Activated T-cell treated with anti-CD3 and anti-CD28 coated beads, Interleukin-2, amount 50 U/mL, for 24 hours (primary cell): ENCODE results near the gene CDX4.
"Not testable (repeated sequence)": the region's sequence is repeated elsewhere in the genome, so short reads cannot be mapped to it uniquely, and the experiment has no call there.

ENCODE experiments used
- DNase-seq: peaks from one replicate; pipeline ENCODE4 v3.0.0-alpha.2; 2020
- H3K27ac Mint-ChIP-seq: 2 replicates; pipeline ENCODE4 v1.8.0; 2020; ENCODE audit warnings: mild to moderate bottlenecking, mixed read lengths
- H3K27me3 Mint-ChIP-seq: 2 replicates; pipeline ENCODE4 v1.8.0; 2020; ENCODE audit warnings: mixed read lengths
- H3K36me3 Mint-ChIP-seq: 2 replicates; pipeline ENCODE4 v1.8.0; 2020; ENCODE audit warnings: low read depth, mixed read lengths
- H3K4me1 Mint-ChIP-seq: 2 replicates; pipeline ENCODE4 v1.8.0; 2020; ENCODE audit warnings: low read depth, mixed read lengths
- H3K4me3 Mint-ChIP-seq: 2 replicates; pipeline ENCODE4 v1.8.0; 2020; ENCODE audit warnings: mild to moderate bottlenecking, moderate library complexity, mixed read lengths
- H3K9me3 Mint-ChIP-seq: 2 replicates; pipeline ENCODE4 v1.8.0; 2020; ENCODE audit warnings: mixed read lengths

CDX4 gene

DNA sequence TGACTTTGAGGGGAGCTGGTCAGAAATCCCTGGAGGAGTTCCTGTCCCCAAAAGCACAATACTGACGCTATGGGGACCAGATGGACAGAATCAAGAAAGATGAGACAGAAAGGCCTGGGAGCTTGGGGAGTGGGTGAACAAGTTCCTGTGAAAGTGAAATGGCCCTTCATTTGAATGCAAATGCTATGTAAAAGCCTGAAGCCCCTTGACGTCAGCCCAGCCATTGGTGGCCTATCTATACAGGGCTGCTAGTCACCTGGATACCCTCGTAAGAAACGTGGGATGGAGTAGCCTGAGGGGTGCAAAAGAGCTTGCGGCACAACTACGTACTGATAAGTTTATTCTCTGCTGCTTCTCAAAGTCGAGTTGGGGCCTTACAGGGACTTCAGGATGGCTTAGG is at the start of gene CDX4:
Gene CDX4, plus strand, starts transcription at position 223 of the 400 bp plus-strand sequence. CDS start 201 bp downstream, outside the sequence.
- Mint-ChIP-seq H3K4me1 (peaks cover 9% of the 10 kb centered on the region), H3K36me3 (no peaks in the 10 kb centered on the region), H3K27ac (no peak within 1 kb of the TSS), H3K9me3 (no peaks in the 10 kb centered on the region), H3K4me3 (no peak within 1 kb of the TSS), H3K27me3 (peaks cover 87% of the 10 kb centered on the region)
- no peak for DNase-seq

- H3K9me3 Mint-ChIP-seq: no peaks in the 10 kb centered on the region
- DNase-seq: no peak
- H3K4me1 Mint-ChIP-seq: no peaks in the 10 kb centered on the region
- H3K4me3 Mint-ChIP-seq: no peak overlapping the region
- peaks cover 65% of the 10 kb centered on the region for H3K27me3 Mint-ChIP-seq
- no peaks in the 10 kb centered on the region for H3K36me3 Mint-ChIP-seq
- H3K27ac Mint-ChIP-seq: no peak overlapping the region
These were observed 48.5 kb upstream of the CDX4 start for GRCh38 chrX:73398185-73398914.

DNA sequence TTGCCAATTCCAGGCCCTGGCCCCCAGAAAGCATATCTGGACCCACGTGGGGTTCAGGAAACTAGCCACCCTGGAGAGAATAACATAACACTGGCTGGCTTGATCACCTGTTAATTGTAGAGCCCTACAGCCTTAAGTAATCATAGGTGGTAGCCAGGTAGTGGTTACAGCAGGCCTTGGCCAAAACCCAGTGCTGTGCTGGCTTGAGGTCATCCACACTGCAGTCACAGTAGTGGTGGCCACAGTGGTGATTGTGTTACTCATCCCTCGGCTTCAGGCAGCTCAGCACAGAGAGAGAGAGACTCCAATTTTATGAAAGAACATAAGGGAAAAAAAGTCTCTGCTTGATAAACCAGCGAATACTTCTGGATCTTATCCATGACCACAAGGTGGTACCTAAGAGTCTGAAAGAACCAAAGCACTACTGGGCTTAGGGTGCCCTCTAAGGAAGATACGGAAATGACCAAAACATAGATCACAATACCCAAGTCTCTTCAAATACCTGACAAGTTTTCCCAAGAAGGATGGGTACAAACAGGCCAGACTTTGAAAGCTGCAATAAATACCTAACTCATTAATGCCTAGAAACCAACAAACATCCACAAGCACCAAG is 46.6 kb upstream of the CDX4 start:
- Mint-ChIP-seq H3K9me3 (no peaks in the 10 kb centered on the region), H3K27ac (no peak overlapping the region), H3K27me3 (peaks cover 70% of the 10 kb centered on the region), H3K4me1 (no peaks in the 10 kb centered on the region), H3K4me3 (no peak overlapping the region), H3K36me3 (no peaks in the 10 kb centered on the region)
- DNase-seq: no peak

- Mint-ChIP-seq H3K27ac (no peak overlapping the region), H3K4me1 (no peaks in the 10 kb centered on the region), H3K27me3 (peaks cover 77% of the 10 kb centered on the region), H3K4me3 (no peak overlapping the region), H3K9me3 (no peaks in the 10 kb centered on the region), H3K36me3 (no peaks in the 10 kb centered on the region)
- DNase-seq: no peak
These were observed 45.1 kb upstream of the CDX4 start for GRCh38 chrX:73401591-73402266.

DNA sequence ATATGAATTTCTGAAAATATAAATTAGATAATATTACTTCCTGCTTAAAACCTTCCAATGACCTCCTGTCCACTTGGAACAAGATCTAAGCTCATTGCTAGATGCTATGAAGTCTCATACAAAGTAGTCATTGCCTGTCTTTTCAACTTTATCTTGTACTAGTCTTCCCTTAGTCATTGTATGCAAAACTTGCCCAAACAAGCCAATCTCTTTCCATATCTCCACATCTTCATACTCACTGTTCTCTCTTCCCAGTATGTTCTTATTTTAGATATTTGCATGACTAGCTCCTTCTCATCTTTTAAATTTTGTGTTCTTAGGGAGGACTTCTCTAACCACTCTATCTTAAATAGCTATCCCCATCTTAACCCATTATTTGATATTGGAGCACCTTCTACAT is 33.9 kb upstream of the CDX4 start:
- H3K27me3 Mint-ChIP-seq: peaks cover 22% of the 10 kb centered on the region
- no peaks in the 10 kb centered on the region for H3K36me3 Mint-ChIP-seq
- H3K4me1 Mint-ChIP-seq: no peaks in the 10 kb centered on the region
- no peak overlapping the region for H3K4me3 Mint-ChIP-seq
- no peak overlapping the region for H3K27ac Mint-ChIP-seq
- H3K9me3 Mint-ChIP-seq: peaks cover 11% of the 10 kb centered on the region
- no peak for DNase-seq

DNA sequence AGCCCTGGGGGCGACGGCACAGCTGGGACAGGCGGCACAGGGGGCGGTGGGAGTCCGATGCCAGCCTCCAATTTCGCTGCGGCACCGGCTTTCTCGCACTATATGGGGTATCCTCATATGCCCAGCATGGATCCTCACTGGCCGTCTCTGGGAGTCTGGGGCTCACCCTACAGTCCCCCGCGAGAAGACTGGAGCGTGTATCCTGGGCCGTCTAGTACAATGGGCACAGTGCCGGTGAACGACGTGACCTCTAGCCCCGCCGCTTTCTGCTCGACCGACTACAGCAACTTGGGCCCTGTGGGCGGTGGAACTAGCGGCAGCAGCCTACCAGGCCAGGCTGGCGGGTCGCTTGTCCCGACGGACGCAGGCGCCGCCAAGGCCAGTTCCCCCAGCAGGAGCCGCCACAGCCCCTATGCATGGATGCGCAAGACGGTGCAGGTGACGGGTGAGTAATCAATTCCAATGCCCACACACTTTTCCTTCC is 500 bp downstream of the CDX4 start:
- Mint-ChIP-seq H3K4me3 (no peak overlapping the region), H3K36me3 (no peaks in the 10 kb centered on the region), H3K27me3 (peaks cover 88% of the 10 kb centered on the region), H3K4me1 (peaks cover 9% of the 10 kb centered on the region), H3K9me3 (no peaks in the 10 kb centered on the region), H3K27ac (no peak overlapping the region)
- DNase-seq: no peak

DNA sequence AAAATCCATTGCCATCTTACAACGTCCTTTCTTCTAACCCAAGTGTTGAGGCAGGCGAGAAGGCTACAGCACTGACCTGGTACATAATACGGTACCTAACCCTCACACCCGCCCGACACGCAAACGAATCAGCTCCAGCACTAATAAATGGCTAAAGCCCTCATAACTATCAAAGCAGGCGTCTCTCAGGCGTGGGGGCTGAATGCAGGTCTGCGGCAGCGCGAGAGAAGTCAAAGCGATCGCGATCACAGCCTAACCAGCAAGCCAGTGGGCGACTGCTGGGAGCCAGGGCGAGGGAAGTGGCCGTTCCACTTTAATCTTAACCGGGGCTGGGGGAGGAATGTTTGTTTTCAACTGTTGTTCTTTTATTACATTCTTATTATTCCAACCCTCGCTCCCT is 1.5 kb downstream of the CDX4 start:
- H3K27me3 Mint-ChIP-seq: peaks cover 89% of the 10 kb centered on the region
- no peaks in the 10 kb centered on the region for H3K9me3 Mint-ChIP-seq
- no peaks in the 10 kb centered on the region for H3K36me3 Mint-ChIP-seq
- H3K4me1 Mint-ChIP-seq: peaks cover 9% of the 10 kb centered on the region
- H3K4me3 Mint-ChIP-seq: no peak overlapping the region
- DNase-seq: no peak
- H3K27ac Mint-ChIP-seq: no peak overlapping the region

DNA sequence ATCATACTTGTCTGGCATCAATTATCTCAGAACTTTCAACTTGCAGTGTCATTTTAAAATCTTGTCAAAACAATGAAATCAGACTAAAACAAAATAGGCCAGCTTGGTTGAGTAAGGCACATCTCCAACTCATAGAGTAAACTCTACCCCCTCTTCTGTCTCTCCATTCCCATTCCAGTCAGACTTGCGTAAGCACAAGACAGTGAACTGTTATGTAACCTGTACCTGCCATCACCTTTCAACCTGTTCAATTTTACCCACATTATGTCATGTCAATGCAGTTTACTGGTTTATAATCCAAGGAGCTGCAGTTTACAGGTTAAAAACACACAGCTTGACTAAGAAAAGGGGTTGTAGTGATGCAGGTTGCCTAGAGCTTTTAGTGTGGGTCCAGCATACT is 8.3 kb downstream of the CDX4 start:
- peaks cover 66% of the 10 kb centered on the region for H3K27me3 Mint-ChIP-seq
- H3K36me3 Mint-ChIP-seq: no peaks in the 10 kb centered on the region
- no peaks in the 10 kb centered on the region for H3K9me3 Mint-ChIP-seq
- DNase-seq: no peak
- H3K4me1 Mint-ChIP-seq: no peaks in the 10 kb centered on the region
- no peak overlapping the region for H3K27ac Mint-ChIP-seq
- H3K4me3 Mint-ChIP-seq: no peak overlapping the region

DNA sequence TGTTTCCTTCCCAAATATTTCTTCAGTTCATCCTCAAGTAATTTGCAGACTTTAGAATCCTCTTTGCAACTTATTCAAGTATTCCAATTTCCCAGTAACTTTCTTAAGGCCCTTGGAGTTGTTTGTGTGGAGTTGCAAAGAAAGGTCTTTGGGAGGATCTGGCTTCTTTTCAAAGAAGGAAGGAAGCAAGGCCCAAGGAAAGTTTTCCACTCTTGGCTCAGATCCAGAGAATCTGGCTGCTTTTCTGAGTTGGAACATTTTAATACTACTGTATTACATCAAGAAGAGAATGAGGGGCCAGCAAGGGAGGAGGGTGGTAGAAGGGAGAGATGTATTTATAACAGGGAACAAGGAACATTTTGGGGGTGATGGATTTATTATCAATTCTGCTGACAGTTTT is 10.5 kb downstream of the CDX4 start:
- DNase-seq: no peak
- Mint-ChIP-seq H3K9me3 (no peaks in the 10 kb centered on the region), H3K4me1 (no peaks in the 10 kb centered on the region), H3K27me3 (peaks cover 49% of the 10 kb centered on the region), H3K4me3 (no peak overlapping the region), H3K27ac (no peak overlapping the region), H3K36me3 (no peaks in the 10 kb centered on the region)

DNA sequence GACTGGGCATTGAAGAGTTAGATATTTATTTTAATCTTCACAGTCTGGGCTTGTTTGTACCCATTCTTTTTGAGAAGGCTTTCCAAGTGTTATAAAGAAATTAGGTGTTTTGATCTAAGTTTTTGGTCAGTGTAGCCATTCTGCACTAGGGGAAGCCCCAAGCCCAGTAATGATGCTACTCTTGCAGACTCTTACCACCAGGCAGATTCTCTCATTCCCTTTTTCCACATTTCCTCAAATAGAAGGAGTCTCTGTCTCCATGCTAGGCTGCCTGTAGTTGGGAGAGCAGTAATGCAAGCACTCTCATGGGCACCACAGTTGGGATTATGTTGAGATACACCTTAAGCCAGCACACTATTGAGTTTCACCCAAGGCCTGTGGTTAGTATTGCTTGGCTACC is 21.5 kb downstream of the CDX4 start:
- no peak overlapping the region for H3K4me3 Mint-ChIP-seq
- H3K36me3 Mint-ChIP-seq: no peaks in the 10 kb centered on the region
- no peak overlapping the region for H3K27ac Mint-ChIP-seq
- H3K27me3 Mint-ChIP-seq: peaks cover 56% of the 10 kb centered on the region
- H3K9me3 Mint-ChIP-seq: peaks cover 2% of the 10 kb centered on the region
- no peaks in the 10 kb centered on the region for H3K4me1 Mint-ChIP-seq
- no peak for DNase-seq

- Mint-ChIP-seq H3K4me1 (no peaks in the 10 kb centered on the region), H3K36me3 (no peaks in the 10 kb centered on the region), H3K4me3 (no peak overlapping the region), H3K27ac (no peak overlapping the region), H3K9me3 (peaks cover 8% of the 10 kb centered on the region), H3K27me3 (peaks cover 80% of the 10 kb centered on the region)
- DNase-seq: no peak
These were observed 32.1 kb downstream of the CDX4 start for GRCh38 chrX:73478961-73479360.

- Mint-ChIP-seq H3K4me1 (no peaks in the 10 kb centered on the region), H3K27ac (no peak overlapping the region), H3K36me3 (no peaks in the 10 kb centered on the region), H3K27me3 (peaks cover 88% of the 10 kb centered on the region), H3K9me3 (peaks cover 8% of the 10 kb centered on the region), H3K4me3 (no peak overlapping the region)
- DNase-seq: no peak
These were observed 34.7 kb downstream of the CDX4 start for GRCh38 chrX:73481521-73481920.

GRCh38 chrX:73490661-73491060 is 43.8 kb downstream of the CDX4 start:
- no peaks in the 10 kb centered on the region for H3K4me1 Mint-ChIP-seq
- peaks cover 5% of the 10 kb centered on the region for H3K9me3 Mint-ChIP-seq
- peaks cover 53% of the 10 kb centered on the region for H3K27me3 Mint-ChIP-seq
- H3K4me3 Mint-ChIP-seq: no peak overlapping the region
- no peaks in the 10 kb centered on the region for H3K36me3 Mint-ChIP-seq
- DNase-seq: no peak
- no peak overlapping the region for H3K27ac Mint-ChIP-seq

DNA sequence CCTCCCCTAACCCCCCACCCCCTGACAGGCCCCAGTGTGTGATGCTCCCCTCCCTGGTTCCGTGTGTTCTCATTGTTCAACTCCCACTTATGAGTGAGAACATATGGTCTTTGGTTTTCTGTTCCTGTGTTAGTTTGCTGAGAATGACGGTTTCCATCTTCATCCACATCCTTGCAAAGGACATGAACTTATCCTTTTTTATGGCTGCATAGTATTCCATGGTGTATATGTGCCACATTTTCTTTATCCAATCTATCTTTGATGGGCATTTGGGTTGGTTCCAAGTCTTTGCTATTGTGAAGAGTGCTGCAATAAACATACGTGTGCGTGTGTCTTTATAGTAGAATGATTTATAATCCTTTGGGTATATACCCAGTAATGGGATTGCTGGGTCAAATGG is 45.3 kb downstream of the CDX4 start:
- H3K27ac Mint-ChIP-seq, H3K4me1 Mint-ChIP-seq, H3K36me3 Mint-ChIP-seq, H3K9me3 Mint-ChIP-seq, DNase-seq, H3K4me3 Mint-ChIP-seq: not testable (repeated sequence)
- H3K27me3 Mint-ChIP-seq: peaks cover 54% of the 10 kb centered on the region
